ENCODE measurements around the gene RSBN1L. TPM values are rescaled to one million over a fixed set of nuclear protein-coding genes. Genes with fewer than 3 reads are reported as not detected.

RSBN1L gene
- total and polyA plus RNA-seq, 2 of the 8 experiments (the other 6 are each of a cell fraction or from before 2014, with no cell fraction given), result 4.1 to 22.1 TPM

GRCh38 chr7:77797734-77798393 lies 101.6 kb downstream of the RSBN1L start (continued):
- TF ChIP-seq CHD7 (IDR thresholded peaks at IDR 0.05; ENCODE audit: insufficient replicate concordance, low read length) (no peak), KDM5A (IDR thresholded peaks at IDR 0.05; ENCODE audit: low read length) (no peak), NANOG (IDR thresholded peaks at IDR 0.05; ENCODE audit: insufficient read depth, low read depth, low read length, poor library complexity, severe bottlenecking) (no peak), EZH2 (IDR thresholded peaks at IDR 0.05; ENCODE audit: low read depth, low read length, severe bottlenecking) (no peak), CHD2 (IDR thresholded peaks at IDR 0.05; ENCODE audit: low read length) (no peak), MAX (IDR thresholded peaks at IDR 0.05) (peak; percentile 55), HDAC2 (IDR thresholded peaks at IDR 0.05; ENCODE audit: borderline replicate concordance in 1 of 2, low read depth in 2 of 2, low read length in 2 of 2) (peak; percentile 2 to 23; a peak in 1 of 4 replicates), ATF2 (IDR thresholded peaks at IDR 0.05; ENCODE audit: low read length) (no peak)

Data from H1 (cell line).